Endothelial cell (in vitro differentiated cells): ENCODE results near the gene NAGS. TPM values are rescaled to one million over a fixed set of nuclear protein-coding genes. Genes with fewer than 3 reads are reported as not detected.

Experiments
- DNase-seq: peaks from one replicate; pipeline ENCODE4 v3.0.0; 2021; ENCODE audit warnings: low spot score
- H3K27ac Mint-ChIP-seq: one replicate; pipeline ENCODE4 v1.8.0; 2021; ENCODE audit warnings: mixed read lengths, inconsistent platforms; ENCODE audit not compliant: unreplicated experiment
- H3K27me3 Mint-ChIP-seq: one replicate; pipeline ENCODE4 v1.8.0; 2021; ENCODE audit warnings: mild to moderate bottlenecking, moderate library complexity, mixed read lengths, inconsistent platforms; ENCODE audit not compliant: unreplicated experiment
- H3K36me3 Mint-ChIP-seq: one replicate; pipeline ENCODE4 v1.8.0; 2021; ENCODE audit warnings: mild to moderate bottlenecking, low read depth, mixed read lengths, inconsistent platforms; ENCODE audit not compliant: unreplicated experiment
- H3K4me1 Mint-ChIP-seq: one replicate; pipeline ENCODE4 v1.8.0; 2021; ENCODE audit warnings: mild to moderate bottlenecking, mixed read lengths, inconsistent platforms; ENCODE audit not compliant: unreplicated experiment
- H3K4me3 Mint-ChIP-seq: one replicate; pipeline ENCODE4 v1.8.0; 2021; ENCODE audit warnings: mild to moderate bottlenecking, mixed read lengths, inconsistent platforms; ENCODE audit not compliant: unreplicated experiment
- H3K9me3 Mint-ChIP-seq: one replicate; pipeline ENCODE4 v1.8.0; 2021; ENCODE audit warnings: mixed read lengths, inconsistent platforms; ENCODE audit not compliant: unreplicated experiment
- CTCF ChIP-seq: fragments of 200-600 bp; sonication (generic); IDR thresholded peaks from one replicate; pipeline ENCODE4 v1.5.0; 2021; ENCODE audit warnings: antibody characterized with exemption; ENCODE audit not compliant: unreplicated experiment
- total RNA-seq: library from RNA; stranded (reverse); fragmentation: NEBNext Ultra II Directional; extraction: Animal tissue kit (Norgen Biotek cat#: 25700); gene quantifications from one replicate; pipeline ENCODE4 v1.2.1, GENCODE V29; 2021; ENCODE audit not compliant: unreplicated experiment

The NAGS gene
- total RNA-seq, 1 donor from 2014 or later: 1.2 TPM

DNA sequence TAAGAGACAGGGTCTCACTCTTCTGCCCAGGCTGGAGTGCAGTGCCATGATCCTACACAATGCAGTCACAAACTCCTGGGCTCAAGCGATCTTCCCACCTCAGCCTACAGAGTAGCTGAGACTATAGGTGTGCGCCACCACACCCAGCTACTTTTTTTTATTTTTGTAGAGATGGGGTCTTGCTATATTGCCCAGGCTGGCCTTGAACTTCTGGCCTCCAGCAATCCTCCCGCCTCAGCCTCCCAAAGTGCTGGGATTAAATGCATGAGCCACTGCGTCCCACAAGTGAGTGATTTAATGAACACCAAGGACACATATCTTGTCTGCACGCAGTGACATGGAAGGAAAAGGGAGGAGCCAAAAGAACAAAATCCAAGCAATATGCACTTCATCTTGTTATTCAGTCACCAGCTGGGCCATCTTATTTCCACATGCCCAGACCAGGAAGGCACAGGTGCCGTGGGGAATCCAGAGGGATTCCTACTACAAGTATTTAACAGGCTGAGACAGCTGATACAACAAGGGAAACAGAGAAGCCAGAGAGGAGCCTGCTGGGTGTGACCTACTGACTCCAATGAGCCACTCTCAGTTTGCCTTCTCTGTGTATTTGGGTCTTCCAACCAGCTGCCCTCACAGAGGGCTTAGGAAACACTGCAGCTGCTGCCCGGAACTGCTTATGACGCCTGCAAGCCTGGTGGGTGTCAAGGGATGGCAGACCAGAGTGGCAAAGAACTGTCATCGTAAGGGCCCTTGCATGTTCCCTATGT is 45.1 kb downstream of the NAGS start:
- Mint-ChIP-seq H3K27me3 (no peaks in the 10 kb centered on the region), H3K4me3 (peak overlapping the region; percentile 42), H3K27ac (no peak overlapping the region), H3K4me1 (peaks cover 3% of the 10 kb centered on the region), H3K9me3 (no peaks in the 10 kb centered on the region), H3K36me3 (peaks cover 24% of the 10 kb centered on the region)
- TF ChIP-seq CTCF: no peak
- no peak for DNase-seq

- H3K4me3 Mint-ChIP-seq: peak overlapping the region; percentile 7
- H3K9me3 Mint-ChIP-seq: no peaks in the 10 kb centered on the region
- peaks cover 21% of the 10 kb centered on the region for H3K36me3 Mint-ChIP-seq
- DNase-seq: no peak
- no peak for TF ChIP-seq CTCF
- peak overlapping the region; percentile 23 for H3K27ac Mint-ChIP-seq
- H3K4me1 Mint-ChIP-seq: no peaks in the 10 kb centered on the region
- H3K27me3 Mint-ChIP-seq: no peaks in the 10 kb centered on the region
These were observed 48.9 kb downstream of the NAGS start for GRCh38 chr17:44053125-44053872.

Other genes with a start within 250 kb of the NAGS start
- 29.6 TPM for gene SOST, start 245.8 kb upstream of the NAGS start, total RNA-seq
- gene DUSP3, start 225.6 kb upstream of the NAGS start, total RNA-seq: 41.4 TPM
- gene CFAP97D1, start 224.2 kb upstream of the NAGS start, total RNA-seq: 0.10 TPM
- gene MPP3, start 171.5 kb upstream of the NAGS start, total RNA-seq: 5.2 TPM
- gene CD300LG, start 157.4 kb upstream of the NAGS start, total RNA-seq: 5.4 TPM
- 8.4 TPM for gene MPP2, start 97.1 kb upstream of the NAGS start, total RNA-seq
- gene PPY, start 62.1 kb upstream of the NAGS start, total RNA-seq: not detected
- gene PYY, start 50.7 kb upstream of the NAGS start, total RNA-seq: not detected
- 32.1 TPM for gene TMEM101, start 10.3 kb downstream of the NAGS start, total RNA-seq
- gene LSM12, start 62.0 kb downstream of the NAGS start, total RNA-seq: 63.0 TPM
- 113 TPM for gene G6PC3, start 66.1 kb downstream of the NAGS start, total RNA-seq
- 51.4 TPM for gene HDAC5, start 119.0 kb downstream of the NAGS start, total RNA-seq
- gene HROB, start 137.3 kb downstream of the NAGS start, total RNA-seq: 6.1 TPM
- gene ASB16, start 166.1 kb downstream of the NAGS start, total RNA-seq: not detected
- 39.2 TPM for gene TMUB2, start 182.3 kb downstream of the NAGS start, total RNA-seq
- gene ATXN7L3, start 195.3 kb downstream of the NAGS start, total RNA-seq: 152 TPM
- gene UBTF, start 215.1 kb downstream of the NAGS start, total RNA-seq: 63.8 TPM